ENCODE measurements around the gene RAB11FIP3.

DNA sequence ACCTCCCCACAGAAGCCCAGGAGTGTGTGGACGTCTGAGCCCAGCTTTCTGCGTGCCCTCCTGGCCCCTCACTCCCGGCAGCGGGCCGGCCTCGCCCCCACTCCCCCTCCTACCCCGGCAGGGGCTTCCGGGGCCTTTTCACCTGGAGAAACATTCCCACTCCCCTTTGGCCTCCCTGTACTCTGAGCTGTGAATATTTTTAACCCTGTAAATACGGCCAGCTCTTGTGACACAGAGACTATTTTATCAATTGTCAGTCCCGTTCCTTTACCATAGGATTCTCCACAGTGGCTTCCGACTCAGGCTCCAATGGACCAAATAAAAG is 128.8 kb downstream of the RAB11FIP3 start:
- TF ChIP-seq, protein P1, sequence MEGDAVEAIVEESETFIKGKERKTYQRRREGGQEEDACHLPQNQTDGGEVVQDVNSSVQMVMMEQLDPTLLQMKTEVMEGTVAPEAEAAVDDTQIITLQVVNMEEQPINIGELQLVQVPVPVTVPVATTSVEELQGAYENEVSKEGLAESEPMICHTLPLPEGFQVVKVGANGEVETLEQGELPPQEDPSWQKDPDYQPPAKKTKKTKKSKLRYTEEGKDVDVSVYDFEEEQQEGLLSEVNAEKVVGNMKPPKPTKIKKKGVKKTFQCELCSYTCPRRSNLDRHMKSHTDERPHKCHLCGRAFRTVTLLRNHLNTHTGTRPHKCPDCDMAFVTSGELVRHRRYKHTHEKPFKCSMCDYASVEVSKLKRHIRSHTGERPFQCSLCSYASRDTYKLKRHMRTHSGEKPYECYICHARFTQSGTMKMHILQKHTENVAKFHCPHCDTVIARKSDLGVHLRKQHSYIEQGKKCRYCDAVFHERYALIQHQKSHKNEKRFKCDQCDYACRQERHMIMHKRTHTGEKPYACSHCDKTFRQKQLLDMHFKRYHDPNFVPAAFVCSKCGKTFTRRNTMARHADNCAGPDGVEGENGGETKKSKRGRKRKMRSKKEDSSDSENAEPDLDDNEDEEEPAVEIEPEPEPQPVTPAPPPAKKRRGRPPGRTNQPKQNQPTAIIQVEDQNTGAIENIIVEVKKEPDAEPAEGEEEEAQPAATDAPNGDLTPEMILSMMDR (IDR thresholded peaks at IDR 0.05; ENCODE audit: low read length) = no peak
- no peak for TF ChIP-seq EZH2phosphoT487 (IDR thresholded peaks at IDR 0.05; ENCODE audit: low read length)
